Rectal smooth muscle tissue (tissue), 1 donor: ENCODE results near the gene CAPSL.
"Not testable (repeated sequence)": the region's sequence is repeated elsewhere in the genome, so short reads cannot be mapped to it uniquely, and the experiment has no call there.

Source experiments
- H3K27ac ChIP-seq: one replicate; pipeline ENCODE4 v1.7.0; 2013; ENCODE audit warnings: low read depth, low read length, inconsistent platforms
- H3K27me3 ChIP-seq: one replicate; pipeline ENCODE4 v1.7.0; 2013; ENCODE audit warnings: low read length; ENCODE audit not compliant: control insufficient read depth, insufficient read depth
- H3K36me3 ChIP-seq: one replicate; pipeline ENCODE4 v1.7.0; 2013; ENCODE audit warnings: low read length; ENCODE audit not compliant: control insufficient read depth, insufficient read depth
- H3K4me1 ChIP-seq: one replicate; pipeline ENCODE4 v1.7.0; 2013; ENCODE audit warnings: low read length; ENCODE audit not compliant: control insufficient read depth, insufficient read depth
- H3K4me3 ChIP-seq: one replicate; pipeline ENCODE4 v1.7.0; 2013; ENCODE audit warnings: low read length
- H3K9ac ChIP-seq: one replicate; pipeline ENCODE4 v1.7.0; 2013; ENCODE audit warnings: low read length

The CAPSL gene

GRCh38 chr5:35938568-35939227, at the start of gene CAPSL:
TSS of gene CAPSL (minus strand) at chr5:35938622. CDS start at chr5:35921120, 17,502 bp downstream.
- no peaks in the 10 kb centered on the region for H3K36me3 ChIP-seq
- no peaks in the 10 kb centered on the region for H3K4me1 ChIP-seq
- no peaks in the 10 kb centered on the region for H3K27me3 ChIP-seq
- H3K27ac ChIP-seq = no peak within 1 kb of the TSS
- H3K9ac ChIP-seq = no peak within 1 kb of the TSS
- no peak within 1 kb of the TSS for H3K4me3 ChIP-seq

GRCh38 chr5:35987776-35988175, 49.4 kb upstream of the CAPSL start:
- H3K27me3 ChIP-seq = no peaks in the 10 kb centered on the region
- H3K27ac ChIP-seq = no peak overlapping the region
- no peak overlapping the region for H3K9ac ChIP-seq
- H3K36me3 ChIP-seq = no peaks in the 10 kb centered on the region
- H3K4me1 ChIP-seq = no peaks in the 10 kb centered on the region
- no peak overlapping the region for H3K4me3 ChIP-seq

- no peak overlapping the region for H3K4me3 ChIP-seq
- H3K36me3 ChIP-seq = no peaks in the 10 kb centered on the region
- H3K27ac ChIP-seq = no peak overlapping the region
- H3K4me1 ChIP-seq = no peaks in the 10 kb centered on the region
- no peaks in the 10 kb centered on the region for H3K27me3 ChIP-seq
- H3K9ac ChIP-seq = no peak overlapping the region
Measured at GRCh38 chr5:35979715-35980114, 41.3 kb upstream of the CAPSL start.

GRCh38 chr5:35976859-35977258, 38.4 kb upstream of the CAPSL start:
- H3K27me3 ChIP-seq, H3K4me3 ChIP-seq, H3K36me3 ChIP-seq, H3K27ac ChIP-seq, H3K4me1 ChIP-seq, H3K9ac ChIP-seq: not testable (repeated sequence)

- H3K27me3 ChIP-seq = no peaks in the 10 kb centered on the region
- H3K4me1 ChIP-seq = no peaks in the 10 kb centered on the region
- H3K9ac ChIP-seq = no peak overlapping the region
- H3K4me3 ChIP-seq = no peak overlapping the region
- no peak overlapping the region for H3K27ac ChIP-seq
- H3K36me3 ChIP-seq = no peaks in the 10 kb centered on the region
Measured at GRCh38 chr5:35974570-35974969, 36.1 kb upstream of the CAPSL start.

- Histone ChIP-seq H3K9ac (no peak overlapping the region), H3K27ac (no peak overlapping the region), H3K4me1 (no peaks in the 10 kb centered on the region), H3K36me3 (no peaks in the 10 kb centered on the region), H3K27me3 (no peaks in the 10 kb centered on the region), H3K4me3 (no peak overlapping the region)
Measured at GRCh38 chr5:35971878-35972210, 33.4 kb upstream of the CAPSL start.

- H3K4me1 ChIP-seq = no peaks in the 10 kb centered on the region
- H3K4me3 ChIP-seq = no peak overlapping the region
- no peaks in the 10 kb centered on the region for H3K27me3 ChIP-seq
- H3K27ac ChIP-seq = no peak overlapping the region
- no peak overlapping the region for H3K9ac ChIP-seq
- H3K36me3 ChIP-seq = no peaks in the 10 kb centered on the region
Measured at GRCh38 chr5:35971186-35971877, 32.9 kb upstream of the CAPSL start.

GRCh38 chr5:35963381-35963843, 25.0 kb upstream of the CAPSL start:
- Histone ChIP-seq H3K27ac (no peak overlapping the region), H3K4me1 (no peaks in the 10 kb centered on the region), H3K36me3 (no peaks in the 10 kb centered on the region), H3K4me3 (no peak overlapping the region), H3K27me3 (no peaks in the 10 kb centered on the region), H3K9ac (no peak overlapping the region)

- H3K4me1 ChIP-seq = no peaks in the 10 kb centered on the region
- no peaks in the 10 kb centered on the region for H3K27me3 ChIP-seq
- no peaks in the 10 kb centered on the region for H3K36me3 ChIP-seq
- H3K9ac ChIP-seq = no peak overlapping the region
- H3K4me3 ChIP-seq = no peak overlapping the region
- H3K27ac ChIP-seq = no peak overlapping the region
Measured at GRCh38 chr5:35960328-35960727, 21.9 kb upstream of the CAPSL start.

GRCh38 chr5:35956429-35956828, 18.0 kb upstream of the CAPSL start:
- no peak overlapping the region for H3K9ac ChIP-seq
- H3K36me3 ChIP-seq = no peaks in the 10 kb centered on the region
- no peaks in the 10 kb centered on the region for H3K4me1 ChIP-seq
- no peak overlapping the region for H3K27ac ChIP-seq
- no peak overlapping the region for H3K4me3 ChIP-seq
- H3K27me3 ChIP-seq = no peaks in the 10 kb centered on the region

GRCh38 chr5:35954175-35954574, 15.8 kb upstream of the CAPSL start:
- no peak overlapping the region for H3K9ac ChIP-seq
- no peaks in the 10 kb centered on the region for H3K36me3 ChIP-seq
- no peaks in the 10 kb centered on the region for H3K27me3 ChIP-seq
- no peak overlapping the region for H3K4me3 ChIP-seq
- no peak overlapping the region for H3K27ac ChIP-seq
- H3K4me1 ChIP-seq = no peaks in the 10 kb centered on the region

GRCh38 chr5:35947085-35947484, 8.7 kb upstream of the CAPSL start:
- Histone ChIP-seq H3K27ac (no peak overlapping the region), H3K36me3 (no peaks in the 10 kb centered on the region), H3K4me3 (no peak overlapping the region), H3K27me3 (no peaks in the 10 kb centered on the region), H3K9ac (no peak overlapping the region), H3K4me1 (no peaks in the 10 kb centered on the region)

GRCh38 chr5:35939639-35940038, 1.2 kb upstream of the CAPSL start:
- H3K27me3 ChIP-seq = no peaks in the 10 kb centered on the region
- no peaks in the 10 kb centered on the region for H3K36me3 ChIP-seq

More at GRCh38 chr5:35939639-35940038, 1.2 kb upstream of the CAPSL start:
- Histone ChIP-seq H3K9ac (no peak overlapping the region), H3K4me1 (no peaks in the 10 kb centered on the region), H3K27ac (no peak overlapping the region), H3K4me3 (no peak overlapping the region)
